ENCODE measurements around the gene HIPK2. TPM values are rescaled to one million over a fixed set of nuclear protein-coding genes. Genes with fewer than 3 reads are reported as not detected.

Gene HIPK2
- total and polyA plus RNA-seq, 10 of the 15 experiments (the other 5 are each of a cell fraction or from before 2014, with no cell fraction given): 1.7 to 39.0 (median 9.4) TPM

DNA sequence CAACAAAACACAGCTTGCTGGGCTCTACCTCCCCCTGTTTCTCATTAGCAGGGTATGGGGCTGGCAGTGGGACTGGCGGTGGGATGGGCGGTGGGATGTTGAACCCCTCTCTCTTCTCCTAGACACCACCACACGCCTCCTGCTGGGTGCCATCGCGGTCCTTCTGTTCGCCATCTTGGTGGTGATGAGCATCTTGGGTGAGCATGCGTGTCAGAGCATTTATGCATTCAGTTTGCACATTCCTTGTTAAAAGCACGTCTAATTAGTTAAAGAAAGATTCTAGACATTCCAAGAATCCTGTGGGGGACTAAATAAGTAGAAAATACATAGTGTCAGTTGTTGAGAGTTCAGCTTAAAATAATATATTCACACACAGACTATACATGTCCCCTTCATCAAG, 241.6 kb downstream of the HIPK2 start (continued):
- TF ChIP-seq BHLHE40 (IDR thresholded peaks at IDR 0.05; ENCODE audit: borderline replicate concordance in 1 of 2, low read depth in 2 of 2, low read length in 1 of 2) (no peak), NFIC (IDR thresholded peaks at IDR 0.05; ENCODE audit: low read depth, low read length) (no peak), STAT3 (IDR thresholded peaks at IDR 0.05; ENCODE audit: low read depth, low read length) (no peak), BRCA1 (IDR thresholded peaks at IDR 0.05; ENCODE audit: low read depth, low read length) (no peak), SUPT20H (IDR thresholded peaks at IDR 0.05; ENCODE audit: borderline replicate concordance, control insufficient read depth, low read depth, low read length) (no peak)

DNA sequence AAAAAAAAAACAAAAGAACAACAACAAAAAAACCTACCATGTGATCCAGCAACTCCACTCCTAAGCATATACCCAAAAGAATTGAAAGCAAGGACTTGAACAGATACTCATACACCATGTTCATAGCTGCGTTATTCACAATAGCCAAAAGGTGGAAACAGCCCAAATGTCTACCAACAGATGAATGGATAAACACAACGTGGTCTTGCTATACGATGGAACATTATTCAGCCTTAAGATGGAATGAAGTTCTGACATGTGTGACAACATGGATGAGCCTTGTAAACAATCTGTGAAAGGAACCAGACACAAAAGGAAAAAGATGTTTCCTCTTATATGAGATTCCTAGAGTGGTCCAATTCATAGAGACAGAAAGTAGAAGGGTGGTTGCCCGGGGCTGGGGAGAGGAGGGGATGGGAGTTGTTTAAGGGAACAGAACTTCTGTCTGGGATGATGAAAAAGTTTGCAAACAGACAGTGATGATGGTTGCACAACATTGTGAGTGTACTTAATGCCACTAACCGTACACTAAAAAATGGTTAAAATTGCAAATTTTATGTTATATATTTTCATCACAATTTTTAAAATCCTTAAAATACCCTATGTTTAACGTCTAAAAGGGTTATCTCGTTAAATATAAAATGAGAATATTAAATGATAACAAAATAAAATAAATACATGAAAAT, 242.7 kb downstream of the HIPK2 start:
- TF ChIP-seq, protein P1, sequence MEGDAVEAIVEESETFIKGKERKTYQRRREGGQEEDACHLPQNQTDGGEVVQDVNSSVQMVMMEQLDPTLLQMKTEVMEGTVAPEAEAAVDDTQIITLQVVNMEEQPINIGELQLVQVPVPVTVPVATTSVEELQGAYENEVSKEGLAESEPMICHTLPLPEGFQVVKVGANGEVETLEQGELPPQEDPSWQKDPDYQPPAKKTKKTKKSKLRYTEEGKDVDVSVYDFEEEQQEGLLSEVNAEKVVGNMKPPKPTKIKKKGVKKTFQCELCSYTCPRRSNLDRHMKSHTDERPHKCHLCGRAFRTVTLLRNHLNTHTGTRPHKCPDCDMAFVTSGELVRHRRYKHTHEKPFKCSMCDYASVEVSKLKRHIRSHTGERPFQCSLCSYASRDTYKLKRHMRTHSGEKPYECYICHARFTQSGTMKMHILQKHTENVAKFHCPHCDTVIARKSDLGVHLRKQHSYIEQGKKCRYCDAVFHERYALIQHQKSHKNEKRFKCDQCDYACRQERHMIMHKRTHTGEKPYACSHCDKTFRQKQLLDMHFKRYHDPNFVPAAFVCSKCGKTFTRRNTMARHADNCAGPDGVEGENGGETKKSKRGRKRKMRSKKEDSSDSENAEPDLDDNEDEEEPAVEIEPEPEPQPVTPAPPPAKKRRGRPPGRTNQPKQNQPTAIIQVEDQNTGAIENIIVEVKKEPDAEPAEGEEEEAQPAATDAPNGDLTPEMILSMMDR (IDR thresholded peaks at IDR 0.05 in 2 of 3, conservative IDR thresholded peaks at IDR 0.05 in 1 of 3; ENCODE audit: control insufficient read depth in 2 of 3, extremely low read depth in 1 of 3, insufficient read depth in 1 of 3, low read depth in 3 of 3, low read length in 3 of 3): no peak
- TF ChIP-seq BCL11A (IDR thresholded peaks at IDR 0.05; ENCODE audit: low read depth, low read length): no peak
- no peak for TF ChIP-seq RUNX3 (IDR thresholded peaks at IDR 0.05; ENCODE audit: low read length)
- no peak for TF ChIP-seq FOXK2 (IDR thresholded peaks at IDR 0.05)
- TF ChIP-seq MXI1 (IDR thresholded peaks at IDR 0.05; ENCODE audit: low read depth, low read length): no peak
- ChIA-PET RAD21 (ENCODE audit: unreplicated experiment) (no interaction called here), CTCF (no interaction called here), SMC1A (ENCODE audit: uncharacterized antibody, unreplicated experiment) (no interaction called here), POLR2A (no interaction called here)
- Histone ChIP-seq H3K4me3 (no peak overlapping the region), H3K79me2 (ENCODE audit: control insufficient read depth, insufficient read depth, low read length) (no peaks in the 10 kb centered on the region), H3K27ac (ENCODE audit: control insufficient read depth, insufficient read depth) (no peak overlapping the region), H3K27me3 (replicated peaks in 1 of 2; ENCODE audit: control insufficient read depth in 2 of 2, insufficient read depth in 2 of 2, low read length in 1 of 2) (no peaks in the 10 kb centered on the region), H3K4me1 (ENCODE audit: control insufficient read depth, insufficient read depth, low read length) (no peaks in the 10 kb centered on the region), H3K9ac (ENCODE audit: control insufficient read depth, insufficient read depth, low read length) (no peak overlapping the region), H3K9me3 (replicated peaks; ENCODE audit: control insufficient read depth, insufficient read depth, low read length) (no peaks in the 10 kb centered on the region), H3K4me2 (ENCODE audit: control insufficient read depth, insufficient read depth) (no peak overlapping the region), H2AFZ (ENCODE audit: control insufficient read depth, low read depth, low read length) (no peak overlapping the region), H4K20me1 (ENCODE audit: control insufficient read depth, insufficient read depth) (no peaks in the 10 kb centered on the region), H3K36me3 (ENCODE audit: control insufficient read depth in 2 of 2, insufficient read depth in 2 of 2, low read length in 1 of 2) (no peaks in the 10 kb centered on the region)
- FAIRE-seq: no peak
- ATAC-seq: no peak
- no TSS peak for BruUV-seq (replicated peaks)
- in situ Hi-C loops (cut with MboI) (no loop called here), intact Hi-C loops (cut with micrococcal nuclease; ENCODE audit: unreplicated experiment) (no loop called here)
- no peak for DNase-seq (ENCODE audit: low read depth, low spot score)
- WGBS (ENCODE audit: insufficient coverage, insufficient replicate concordance, low lambda C conversion rate, missing lambda C conversion rate): 40% methylated on average over 7 of the region's 7 CpGs

All from GM12878 (cell line).